Activated CD8-positive, alpha-beta memory T cell treated with anti-CD3 and anti-CD28 coated beads, Interleukin-2, amount 10 ng/mL, durations not matched to agents 7 days and 5 days (primary cell): ENCODE results near the gene ZDHHC11B. TPM values are rescaled to one million over a fixed set of nuclear protein-coding genes. Genes with fewer than 3 reads are reported as not detected.
"Not testable (repeated sequence)": the region's sequence is repeated elsewhere in the genome, so short reads cannot be mapped to it uniquely, and the experiment has no call there.

Experiments
- ATAC-seq: fragments of 150-1000 bp; cut with Tn5 transposase; one replicate; pipeline ENCODE4 v1.10.0; 2021; ENCODE audit warnings: moderate library complexity
- CTCF ChIA-PET: fragments of 350-600 bp; sonication (Branson Sonifier 250); formaldehyde crosslinking; loops from one replicate; lab custom pipeline; 2021; ENCODE audit warnings: antibody characterized with exemption; lab: Charles Lee
- DNase-seq: peaks from one replicate; pipeline ENCODE4 v3.0.0-alpha.2; 2020
- H3K27ac Mint-ChIP-seq: one replicate; pipeline ENCODE4 v1.8.0; 2021; ENCODE audit warnings: mild to moderate bottlenecking, mixed read lengths
- H3K27me3 Mint-ChIP-seq: one replicate; pipeline ENCODE4 v1.8.0; 2021; ENCODE audit warnings: mixed read lengths
- H3K36me3 Mint-ChIP-seq: one replicate; pipeline ENCODE4 v1.8.0; 2021; ENCODE audit warnings: mild to moderate bottlenecking, mixed read lengths
- H3K4me1 Mint-ChIP-seq: one replicate; pipeline ENCODE4 v1.8.0; 2021; ENCODE audit warnings: mixed read lengths
- H3K4me3 Mint-ChIP-seq: one replicate; pipeline ENCODE4 v1.8.0; 2021; ENCODE audit warnings: mild to moderate bottlenecking, moderate library complexity, mixed read lengths
- H3K9me3 Mint-ChIP-seq: one replicate; pipeline ENCODE4 v1.8.0; 2022; ENCODE audit warnings: low read depth, mixed read lengths
- total RNA-seq, 2 experiments: library from RNA; stranded (reverse); gene quantifications; one replicate each; pipeline ENCODE4 v1.2.3, GENCODE V29; 2021

ZDHHC11B gene
- total RNA-seq, 2 experiments from 2014 or later: 0.21 TPM; not detected in 1

- ATAC-seq (peak; percentile 40), DNase-seq (no peak)
- Mint-ChIP-seq H3K36me3 (no peaks in the 10 kb centered on the region), H3K4me1 (peaks cover 7% of the 10 kb centered on the region), H3K4me3 (no peak overlapping the region), H3K27ac (no peak overlapping the region), H3K27me3 (peaks cover 3% of the 10 kb centered on the region), H3K9me3 (no peaks in the 10 kb centered on the region)
- CTCF ChIA-PET: no interaction called here
Observed at GRCh38 chr5:759111-759751, 25.3 kb downstream of the ZDHHC11B start.

- no peaks in the 10 kb centered on the region for H3K36me3 Mint-ChIP-seq
- no peak overlapping the region for H3K4me3 Mint-ChIP-seq
- no peak for DNase-seq
- peaks cover 3% of the 10 kb centered on the region for H3K27me3 Mint-ChIP-seq
- CTCF ChIA-PET: no interaction called here
- no peak for ATAC-seq
- H3K9me3 Mint-ChIP-seq: no peaks in the 10 kb centered on the region
- peaks cover 7% of the 10 kb centered on the region for H3K4me1 Mint-ChIP-seq
- H3K27ac Mint-ChIP-seq: no peak overlapping the region
Observed at GRCh38 chr5:758698-759053, 25.9 kb downstream of the ZDHHC11B start.

- CTCF ChIA-PET: no interaction called here
- H3K27me3 Mint-ChIP-seq: peaks cover 3% of the 10 kb centered on the region
- H3K4me3 Mint-ChIP-seq: no peak overlapping the region
- peaks cover 7% of the 10 kb centered on the region for H3K4me1 Mint-ChIP-seq
- no peaks in the 10 kb centered on the region for H3K36me3 Mint-ChIP-seq
- H3K27ac Mint-ChIP-seq: no peak overlapping the region
- peak; percentile 40 for DNase-seq
- H3K9me3 Mint-ChIP-seq: no peaks in the 10 kb centered on the region
- no peak for ATAC-seq
Observed at GRCh38 chr5:757931-758697, 26.4 kb downstream of the ZDHHC11B start.

- Mint-ChIP-seq H3K36me3 (no peaks in the 10 kb centered on the region), H3K9me3 (no peaks in the 10 kb centered on the region), H3K27me3 (peaks cover 3% of the 10 kb centered on the region), H3K27ac (no peak overlapping the region), H3K4me1 (peaks cover 7% of the 10 kb centered on the region), H3K4me3 (no peak overlapping the region)
- ATAC-seq (no peak), DNase-seq (no peak)
- CTCF ChIA-PET: no interaction called here
Observed at GRCh38 chr5:757346-757930, 27.1 kb downstream of the ZDHHC11B start.

- ATAC-seq: no peak
- H3K4me3 Mint-ChIP-seq: no peak overlapping the region
- no peaks in the 10 kb centered on the region for H3K36me3 Mint-ChIP-seq
- H3K4me1 Mint-ChIP-seq: peaks cover 7% of the 10 kb centered on the region
- peak; percentile 29 for DNase-seq
- no peaks in the 10 kb centered on the region for H3K9me3 Mint-ChIP-seq
- H3K27ac Mint-ChIP-seq: no peak overlapping the region
- peaks cover 3% of the 10 kb centered on the region for H3K27me3 Mint-ChIP-seq
- CTCF ChIA-PET: no interaction called here
Observed at GRCh38 chr5:756865-757345, 27.6 kb downstream of the ZDHHC11B start.

GRCh38 chr5:756171-756570 lies 28.4 kb downstream of the ZDHHC11B start:
- ATAC-seq (no peak), DNase-seq (peak; percentile 35)
- no peak overlapping the region for H3K4me3 Mint-ChIP-seq
- no peaks in the 10 kb centered on the region for H3K36me3 Mint-ChIP-seq
- CTCF ChIA-PET: no interaction called here
- peaks cover 7% of the 10 kb centered on the region for H3K4me1 Mint-ChIP-seq
- H3K27me3 Mint-ChIP-seq: peaks cover 3% of the 10 kb centered on the region
- no peaks in the 10 kb centered on the region for H3K9me3 Mint-ChIP-seq
- H3K27ac Mint-ChIP-seq: no peak overlapping the region

- H3K4me3 Mint-ChIP-seq, H3K27me3 Mint-ChIP-seq, ATAC-seq, DNase-seq, CTCF ChIA-PET, H3K36me3 Mint-ChIP-seq, H3K9me3 Mint-ChIP-seq, H3K27ac Mint-ChIP-seq, H3K4me1 Mint-ChIP-seq: not testable (repeated sequence)
Observed at GRCh38 chr5:754143-754632, 30.3 kb downstream of the ZDHHC11B start.

GRCh38 chr5:753567-754142 lies 30.9 kb downstream of the ZDHHC11B start:
- H3K4me3 Mint-ChIP-seq, DNase-seq, H3K9me3 Mint-ChIP-seq, H3K27ac Mint-ChIP-seq, H3K4me1 Mint-ChIP-seq, ATAC-seq, H3K27me3 Mint-ChIP-seq, CTCF ChIA-PET, H3K36me3 Mint-ChIP-seq: not testable (repeated sequence)

GRCh38 chr5:752532-753115 lies 31.9 kb downstream of the ZDHHC11B start:
- H3K36me3 Mint-ChIP-seq, CTCF ChIA-PET, H3K27ac Mint-ChIP-seq, H3K4me3 Mint-ChIP-seq, H3K4me1 Mint-ChIP-seq, ATAC-seq, H3K9me3 Mint-ChIP-seq, H3K27me3 Mint-ChIP-seq: not testable (repeated sequence)
- peak; percentile 5 for DNase-seq

GRCh38 chr5:751992-752391 lies 32.5 kb downstream of the ZDHHC11B start:
- CTCF ChIA-PET, H3K27ac Mint-ChIP-seq, H3K9me3 Mint-ChIP-seq: not testable (repeated sequence)

GRCh38 chr5:751496-751895 lies 33.0 kb downstream of the ZDHHC11B start:
- Mint-ChIP-seq H3K9me3 (no peaks in the 10 kb centered on the region), H3K4me3 (no peak overlapping the region), H3K36me3 (no peaks in the 10 kb centered on the region), H3K27me3 (no peaks in the 10 kb centered on the region), H3K4me1 (peaks cover 2% of the 10 kb centered on the region), H3K27ac (no peak overlapping the region)
- ATAC-seq: no peak
- CTCF ChIA-PET: no interaction called here
- DNase-seq: no peak

More at GRCh38 chr5:751992-752391, 32.5 kb downstream of the ZDHHC11B start:
- not testable (repeated sequence) for H3K4me1 Mint-ChIP-seq, H3K4me3 Mint-ChIP-seq, H3K36me3 Mint-ChIP-seq, H3K27me3 Mint-ChIP-seq, ATAC-seq, DNase-seq

GRCh38 chr5:750226-750625 lies 34.3 kb downstream of the ZDHHC11B start:
- H3K27me3 Mint-ChIP-seq, CTCF ChIA-PET, H3K4me3 Mint-ChIP-seq, ATAC-seq, H3K9me3 Mint-ChIP-seq, DNase-seq, H3K36me3 Mint-ChIP-seq, H3K27ac Mint-ChIP-seq, H3K4me1 Mint-ChIP-seq: not testable (repeated sequence)

GRCh38 chr5:749101-749670 lies 35.3 kb downstream of the ZDHHC11B start:
- Mint-ChIP-seq H3K36me3 (no peaks in the 10 kb centered on the region), H3K9me3 (no peaks in the 10 kb centered on the region), H3K27me3 (no peaks in the 10 kb centered on the region), H3K4me3 (no peak overlapping the region), H3K27ac (no peak overlapping the region), H3K4me1 (peaks cover 2% of the 10 kb centered on the region)
- DNase-seq (no peak), ATAC-seq (no peak)
- CTCF ChIA-PET: no interaction called here
